NCI-H2227 (cell line): ENCODE data around the gene SLC36A1.

Experiments
- DNase-seq: peaks from one replicate; lab custom pipeline; 2025; ENCODE audit not compliant: unreplicated experiment; lab: John Stamatoyannopoulos, UW

The SLC36A1 gene

GRCh38 chr5:151451626-151452520, 4.5 kb downstream of the SLC36A1 start:
- no peak for DNase-seq

DNA sequence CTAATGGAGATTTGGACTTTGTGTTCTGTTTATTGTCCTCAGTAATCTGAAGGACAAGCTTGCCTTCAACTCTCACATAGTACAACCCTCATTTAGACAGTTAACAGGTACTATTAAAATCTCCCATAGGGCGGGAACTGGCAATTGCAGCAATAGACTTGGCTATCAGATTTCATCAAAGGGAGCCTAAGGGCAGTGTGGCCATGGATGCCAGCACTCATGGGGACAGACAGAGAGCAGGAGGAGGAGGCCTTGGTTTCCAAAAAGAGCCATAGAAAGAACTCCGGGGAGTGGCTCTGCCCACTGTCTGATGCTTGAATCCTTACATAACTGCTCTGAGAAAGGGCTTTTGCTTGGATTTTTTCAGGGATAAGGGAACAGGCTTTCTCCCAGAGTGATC, 6.8 kb downstream of the SLC36A1 start:
- DNase-seq: no peak

GRCh38 chr5:151454889-151455288, 7.5 kb downstream of the SLC36A1 start:
- DNase-seq: no peak

DNA sequence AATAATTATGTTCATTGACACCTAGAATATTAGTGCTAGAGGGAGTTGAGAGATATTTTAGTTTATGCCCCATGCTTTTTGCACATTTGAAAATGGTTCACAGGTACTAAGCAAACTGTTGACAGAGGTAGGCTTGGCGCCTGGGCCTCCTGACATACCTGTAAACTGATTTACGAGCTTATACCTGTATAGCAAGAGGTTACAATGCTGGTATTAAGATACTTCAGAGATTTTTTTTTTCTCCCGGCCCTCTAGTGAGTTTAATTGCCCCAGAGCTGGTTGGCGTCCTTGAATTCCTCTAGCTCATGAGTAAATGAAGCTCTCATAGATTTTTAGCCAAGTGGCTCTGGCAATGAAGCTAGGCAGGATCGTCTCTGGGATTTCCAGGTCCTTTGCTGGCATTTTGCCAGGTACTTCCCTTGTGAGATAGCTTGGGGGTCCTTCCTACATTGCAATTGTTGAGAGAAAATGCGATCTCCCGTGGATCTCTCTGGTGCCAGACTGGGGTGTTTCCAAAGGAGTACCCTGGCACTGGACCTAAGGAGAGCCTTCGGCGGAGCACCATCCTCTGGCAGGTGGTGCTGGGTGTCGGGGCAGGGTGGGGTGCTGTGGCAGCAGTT, 9.0 kb downstream of the SLC36A1 start:
- no peak for DNase-seq

- DNase-seq: no peak
Observed at GRCh38 chr5:151458314-151458713, 10.9 kb downstream of the SLC36A1 start.

GRCh38 chr5:151459680-151460324, 12.4 kb downstream of the SLC36A1 start:
- no peak for DNase-seq

DNA sequence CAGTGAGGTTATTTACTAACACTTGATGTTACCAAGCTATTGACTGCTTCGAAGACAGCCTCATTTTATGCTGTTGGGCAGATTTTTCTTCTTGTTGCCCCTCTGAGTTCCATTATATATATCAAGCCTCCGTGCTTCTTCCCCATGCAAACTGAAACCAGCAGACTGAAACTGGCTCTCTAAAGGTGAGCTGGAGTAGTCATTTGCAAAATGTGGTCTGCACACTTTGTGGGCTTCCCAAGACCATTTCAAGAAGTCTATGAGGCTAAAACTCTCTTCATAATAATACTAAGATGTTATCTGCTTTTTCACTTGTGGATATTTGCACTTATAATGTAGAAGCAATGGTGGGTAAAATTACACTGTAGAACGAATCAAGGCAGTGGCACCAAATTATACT, 13.9 kb downstream of the SLC36A1 start:
- DNase-seq: no peak

DNA sequence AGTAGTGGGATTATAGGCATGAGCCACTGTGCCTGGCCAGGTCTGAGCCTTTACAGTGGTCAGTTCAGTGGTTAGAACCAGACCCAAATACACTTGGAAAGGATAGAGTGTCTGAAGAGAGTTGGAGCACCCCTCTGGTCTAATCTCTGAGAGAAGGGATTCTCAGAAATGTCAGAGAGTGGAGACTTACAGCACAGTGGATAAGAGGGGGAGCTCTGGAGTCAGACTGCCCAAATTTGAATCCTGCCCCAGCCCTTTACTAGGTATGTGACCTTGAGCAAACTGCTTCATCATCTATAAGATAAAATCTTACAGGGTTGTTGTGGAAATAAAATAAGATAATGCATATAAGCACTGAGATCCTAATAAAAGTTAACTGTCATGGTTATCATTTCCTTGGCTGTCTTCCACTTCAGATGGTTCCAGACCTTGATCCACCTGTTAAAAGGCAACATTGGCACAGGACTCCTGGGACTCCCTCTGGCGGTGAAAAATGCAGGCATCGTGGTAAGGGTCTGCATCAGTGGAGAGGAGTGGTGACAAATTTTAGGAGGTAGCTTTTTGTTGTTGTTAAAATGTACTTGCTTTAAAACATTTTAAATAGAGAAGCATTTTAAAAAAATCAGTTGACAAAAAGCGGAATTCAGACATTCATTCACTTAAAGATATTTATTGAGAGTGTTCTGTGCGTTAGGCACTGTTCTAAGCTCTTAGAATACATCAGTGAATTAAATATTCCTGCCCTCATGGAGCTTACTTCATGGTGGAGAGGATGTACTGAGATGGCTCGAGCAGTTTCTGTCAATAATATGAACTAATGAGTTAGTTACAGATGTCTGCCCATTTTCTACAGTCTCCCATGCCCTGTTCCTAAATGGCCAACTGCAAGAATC, 16.0 kb downstream of the SLC36A1 start:
- no peak for DNase-seq

DNA sequence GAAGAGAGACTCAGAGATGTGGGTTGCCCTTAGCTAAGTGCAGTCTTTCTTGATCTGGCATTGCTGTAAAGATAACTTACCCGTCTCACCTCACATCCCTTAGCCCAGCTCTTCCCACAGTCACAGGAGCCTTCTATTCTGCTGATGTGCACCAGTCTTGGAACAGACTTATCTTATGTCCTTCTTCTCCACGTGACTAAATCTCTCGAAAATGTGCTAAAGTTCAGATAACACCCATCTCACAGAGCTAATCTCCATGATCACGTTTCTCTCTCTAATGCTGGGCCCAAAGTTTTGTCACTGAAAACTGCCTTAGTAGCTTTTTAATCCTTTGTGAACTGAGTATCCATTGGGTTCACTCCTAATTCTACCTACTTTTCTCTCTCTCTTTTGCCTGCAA, 16.7 kb downstream of the SLC36A1 start:
- no peak for DNase-seq

GRCh38 chr5:151465476-151465875, 18.1 kb downstream of the SLC36A1 start:
- DNase-seq: no peak

GRCh38 chr5:151467576-151467975, 20.2 kb downstream of the SLC36A1 start:
- no peak for DNase-seq

DNA sequence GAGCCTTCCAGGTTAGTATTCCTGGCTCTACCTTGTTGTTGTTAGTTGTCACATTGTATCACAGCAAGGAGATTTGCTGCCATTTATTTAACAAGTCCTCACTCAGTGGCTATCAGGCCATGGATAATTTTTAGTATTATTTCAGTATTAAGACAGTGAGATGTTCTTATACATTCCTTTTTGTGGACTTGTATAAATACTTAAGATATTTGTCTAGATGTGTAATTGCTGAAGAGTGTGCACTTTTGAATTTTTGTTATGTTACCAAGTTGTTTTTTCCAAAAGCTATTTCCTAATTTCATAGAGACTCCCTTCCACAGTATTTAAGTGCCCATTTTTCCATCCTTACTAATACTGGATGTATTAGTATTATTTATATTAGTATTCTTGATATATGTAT, 22.0 kb downstream of the SLC36A1 start:
- DNase-seq: no peak

- no peak for DNase-seq
Observed at GRCh38 chr5:151469992-151470391, 22.6 kb downstream of the SLC36A1 start.

GRCh38 chr5:151470439-151470838, 23.0 kb downstream of the SLC36A1 start:
- no peak for DNase-seq

DNA sequence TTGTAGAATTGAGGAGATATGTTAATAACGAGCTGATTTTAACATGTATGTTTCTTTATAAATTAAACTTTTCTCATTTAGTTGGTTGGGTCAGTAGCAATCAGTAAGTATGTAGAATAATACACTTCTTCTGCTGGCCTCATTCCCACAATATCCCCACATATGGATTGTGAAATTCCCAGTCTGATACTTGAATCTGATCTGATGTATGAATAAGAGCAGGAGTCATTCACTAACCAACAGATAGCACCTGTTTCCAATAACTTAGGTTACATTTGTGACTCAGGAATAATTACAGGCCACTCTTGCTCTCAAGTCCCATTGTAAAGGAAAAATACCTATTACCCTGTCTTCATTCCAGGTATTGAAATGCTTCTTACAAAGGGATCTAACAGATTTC, 23.9 kb downstream of the SLC36A1 start:
- DNase-seq: peak; percentile 54

- no peak for DNase-seq
Observed at GRCh38 chr5:151474799-151475198, 27.4 kb downstream of the SLC36A1 start.

- no peak for DNase-seq
Observed at GRCh38 chr5:151475388-151475787, 28.0 kb downstream of the SLC36A1 start.

GRCh38 chr5:151476016-151476415, 28.6 kb downstream of the SLC36A1 start:
- no peak for DNase-seq

- DNase-seq: no peak
Observed at GRCh38 chr5:151477101-151477500, 29.7 kb downstream of the SLC36A1 start.

GRCh38 chr5:151480384-151481293, 33.2 kb downstream of the SLC36A1 start:
- DNase-seq: no peak
